Activated T-helper 2 cell treated with anti-CD3 and anti-CD28 coated beads, Interferon-gamma antibody, Interleukin-2, Interleukin-4, amounts not matched to agents 10 μg/mL and 5 μg/mL and 100 μg/mL, durations not matched to agents 14 hours and 24 hours and 36 hours (primary cell): Measurements from ENCODE around the gene CADM2. TPM values are rescaled to one million over a fixed set of nuclear protein-coding genes. Genes with fewer than 3 reads are reported as not detected.

ENCODE experiments used
- DNase-seq: peaks from one replicate; pipeline ENCODE4 v3.0.0; 2021; ENCODE audit warnings: low spot score
- H3K27ac Mint-ChIP-seq: one replicate; pipeline ENCODE4 v1.8.0; 2021; ENCODE audit warnings: mixed read lengths
- H3K27me3 Mint-ChIP-seq: one replicate; pipeline ENCODE4 v1.8.0; 2021; ENCODE audit warnings: low read depth, mixed read lengths
- H3K36me3 Mint-ChIP-seq: one replicate; pipeline ENCODE4 v1.8.0; 2021; ENCODE audit warnings: low read depth, mixed read lengths
- H3K4me1 Mint-ChIP-seq: one replicate; pipeline ENCODE4 v1.8.0; 2021; ENCODE audit warnings: low read depth, mixed read lengths
- H3K4me3 Mint-ChIP-seq: one replicate; pipeline ENCODE4 v1.8.0; 2021; ENCODE audit warnings: low read depth, mild to moderate bottlenecking, moderate library complexity, mixed read lengths
- H3K9me3 Mint-ChIP-seq: one replicate; pipeline ENCODE4 v1.8.0; 2021; ENCODE audit warnings: mixed read lengths
- intact Hi-C: fragments of 100-400 bp; cut with micrococcal nuclease; formaldehyde crosslinking; loops from one replicate; pipeline ENCODE4 v1.15.1; 2023
- total RNA-seq: library from RNA; stranded (reverse); gene quantifications from 2 replicates; pipeline ENCODE4 v1.2.3, GENCODE V29; 2022

The CADM2 gene
- total RNA-seq, 1 donor from 2014 or later: not detected

GRCh38 chr3:85258819-85259218 is 300.0 kb downstream of the CADM2 start:
- intact Hi-C loops: no loop called here
- Mint-ChIP-seq H3K9me3 (peaks cover 12% of the 10 kb centered on the region), H3K36me3 (no peaks in the 10 kb centered on the region), H3K4me1 (no peaks in the 10 kb centered on the region), H3K27ac (no peak overlapping the region), H3K27me3 (no peaks in the 10 kb centered on the region), H3K4me3 (no peak overlapping the region)
- no peak for DNase-seq

GRCh38 chr3:85259748-85260147 is 301.0 kb downstream of the CADM2 start:
- DNase-seq: no peak
- no peaks in the 10 kb centered on the region for H3K36me3 Mint-ChIP-seq
- peaks cover 12% of the 10 kb centered on the region for H3K9me3 Mint-ChIP-seq
- intact Hi-C loops: no loop called here
- no peaks in the 10 kb centered on the region for H3K4me1 Mint-ChIP-seq
- no peaks in the 10 kb centered on the region for H3K27me3 Mint-ChIP-seq
- no peak overlapping the region for H3K27ac Mint-ChIP-seq
- H3K4me3 Mint-ChIP-seq: no peak overlapping the region

- H3K4me1 Mint-ChIP-seq: no peaks in the 10 kb centered on the region
- no peaks in the 10 kb centered on the region for H3K27me3 Mint-ChIP-seq
- H3K27ac Mint-ChIP-seq: no peak overlapping the region
- no peak for DNase-seq
- H3K36me3 Mint-ChIP-seq: no peaks in the 10 kb centered on the region
- no peak overlapping the region for H3K4me3 Mint-ChIP-seq
- intact Hi-C loops: no loop called here
- H3K9me3 Mint-ChIP-seq: peaks cover 7% of the 10 kb centered on the region
These were observed 305.6 kb downstream of the CADM2 start for GRCh38 chr3:85264381-85264780.

GRCh38 chr3:85270488-85270887 is 311.7 kb downstream of the CADM2 start:
- H3K27ac Mint-ChIP-seq: no peak overlapping the region
- H3K36me3 Mint-ChIP-seq: no peaks in the 10 kb centered on the region
- peaks cover 7% of the 10 kb centered on the region for H3K9me3 Mint-ChIP-seq
- intact Hi-C loops: no loop called here
- no peaks in the 10 kb centered on the region for H3K27me3 Mint-ChIP-seq
- H3K4me3 Mint-ChIP-seq: no peak overlapping the region
- no peaks in the 10 kb centered on the region for H3K4me1 Mint-ChIP-seq
- no peak for DNase-seq

GRCh38 chr3:85271911-85272310 is 313.1 kb downstream of the CADM2 start:
- Mint-ChIP-seq H3K27ac (no peak overlapping the region), H3K9me3 (peaks cover 7% of the 10 kb centered on the region), H3K27me3 (no peaks in the 10 kb centered on the region), H3K36me3 (no peaks in the 10 kb centered on the region), H3K4me3 (no peak overlapping the region), H3K4me1 (no peaks in the 10 kb centered on the region)
- DNase-seq: no peak
- intact Hi-C loops: no loop called here

GRCh38 chr3:85288257-85288656 is 329.5 kb downstream of the CADM2 start:
- intact Hi-C loops: no loop called here
- Mint-ChIP-seq H3K4me1 (no peaks in the 10 kb centered on the region), H3K27me3 (no peaks in the 10 kb centered on the region), H3K4me3 (no peak overlapping the region), H3K9me3 (peaks cover 21% of the 10 kb centered on the region), H3K36me3 (no peaks in the 10 kb centered on the region), H3K27ac (no peak overlapping the region)
- no peak for DNase-seq

GRCh38 chr3:85297291-85297690 is 338.5 kb downstream of the CADM2 start:
- H3K4me1 Mint-ChIP-seq: no peaks in the 10 kb centered on the region
- no peak overlapping the region for H3K4me3 Mint-ChIP-seq
- no peaks in the 10 kb centered on the region for H3K36me3 Mint-ChIP-seq
- H3K27ac Mint-ChIP-seq: no peak overlapping the region
- H3K9me3 Mint-ChIP-seq: peaks cover 9% of the 10 kb centered on the region
- no peak for DNase-seq
- no peaks in the 10 kb centered on the region for H3K27me3 Mint-ChIP-seq
- intact Hi-C loops: no loop called here

- Mint-ChIP-seq H3K27ac (no peak overlapping the region), H3K4me1 (no peaks in the 10 kb centered on the region), H3K9me3 (peaks cover 6% of the 10 kb centered on the region), H3K4me3 (no peak overlapping the region), H3K27me3 (no peaks in the 10 kb centered on the region), H3K36me3 (no peaks in the 10 kb centered on the region)
- DNase-seq: no peak
- intact Hi-C loops: no loop called here
These were observed 339.2 kb downstream of the CADM2 start for GRCh38 chr3:85298032-85298431.

- Mint-ChIP-seq H3K27ac (no peak overlapping the region), H3K4me3 (no peak overlapping the region), H3K4me1 (no peaks in the 10 kb centered on the region), H3K9me3 (peaks cover 6% of the 10 kb centered on the region), H3K27me3 (no peaks in the 10 kb centered on the region), H3K36me3 (no peaks in the 10 kb centered on the region)
- intact Hi-C loops: no loop called here
- DNase-seq: no peak
These were observed 344.4 kb downstream of the CADM2 start for GRCh38 chr3:85303156-85303555.

- H3K4me1 Mint-ChIP-seq: no peaks in the 10 kb centered on the region
- no peaks in the 10 kb centered on the region for H3K27me3 Mint-ChIP-seq
- H3K27ac Mint-ChIP-seq: no peak overlapping the region
- no peak overlapping the region for H3K4me3 Mint-ChIP-seq
- no peaks in the 10 kb centered on the region for H3K36me3 Mint-ChIP-seq
- intact Hi-C loops: no loop called here
- peaks cover 6% of the 10 kb centered on the region for H3K9me3 Mint-ChIP-seq
- no peak for DNase-seq
These were observed 345.7 kb downstream of the CADM2 start for GRCh38 chr3:85304360-85304964.

GRCh38 chr3:85312331-85312730 is 353.5 kb downstream of the CADM2 start:
- H3K36me3 Mint-ChIP-seq: no peaks in the 10 kb centered on the region
- peaks cover 18% of the 10 kb centered on the region for H3K9me3 Mint-ChIP-seq
- no peaks in the 10 kb centered on the region for H3K27me3 Mint-ChIP-seq
- no peak for DNase-seq
- intact Hi-C loops: no loop called here
- H3K4me3 Mint-ChIP-seq: no peak overlapping the region
- no peak overlapping the region for H3K27ac Mint-ChIP-seq
- H3K4me1 Mint-ChIP-seq: no peaks in the 10 kb centered on the region

- Mint-ChIP-seq H3K27ac (no peak overlapping the region), H3K9me3 (peaks cover 28% of the 10 kb centered on the region), H3K36me3 (no peaks in the 10 kb centered on the region), H3K27me3 (no peaks in the 10 kb centered on the region), H3K4me1 (no peaks in the 10 kb centered on the region), H3K4me3 (no peak overlapping the region)
- DNase-seq: no peak
- intact Hi-C loops: no loop called here
These were observed 354.6 kb downstream of the CADM2 start for GRCh38 chr3:85313380-85313779.

- peaks cover 34% of the 10 kb centered on the region for H3K9me3 Mint-ChIP-seq
- H3K27ac Mint-ChIP-seq: no peak overlapping the region
- H3K4me1 Mint-ChIP-seq: no peaks in the 10 kb centered on the region
- H3K27me3 Mint-ChIP-seq: no peaks in the 10 kb centered on the region
- H3K4me3 Mint-ChIP-seq: no peak overlapping the region
- no peaks in the 10 kb centered on the region for H3K36me3 Mint-ChIP-seq
- intact Hi-C loops: no loop called here
- DNase-seq: no peak
These were observed 357.5 kb downstream of the CADM2 start for GRCh38 chr3:85316252-85316651.

GRCh38 chr3:85321892-85322291 is 363.1 kb downstream of the CADM2 start:
- DNase-seq: no peak
- H3K4me1 Mint-ChIP-seq: no peaks in the 10 kb centered on the region
- H3K36me3 Mint-ChIP-seq: no peaks in the 10 kb centered on the region
- H3K9me3 Mint-ChIP-seq: peaks cover 25% of the 10 kb centered on the region
- H3K4me3 Mint-ChIP-seq: no peak overlapping the region
- no peaks in the 10 kb centered on the region for H3K27me3 Mint-ChIP-seq
- intact Hi-C loops: no loop called here
- H3K27ac Mint-ChIP-seq: no peak overlapping the region
